GM12878 (cell line): Measurements from ENCODE around the gene PRRT1.

Source experiments
- DPF2 ChIP-seq: fragments of 450-650 bp; IDR thresholded peaks from 2 replicates; pipeline ENCODE4 v1.6.1; 2017; ENCODE audit warnings: mild to moderate bottlenecking
- EP300 ChIP-seq, 2 experiments: fragments of 150-350 bp in 1 of 2; IDR thresholded peaks; 2 replicates each; pipeline ENCODE4 v1.6.1; 2011 to 2012; ENCODE audit warnings: low read depth in 2 of 2, low read length in 2 of 2, borderline replicate concordance in 1 of 2, improper control_type of control experiment in 1 of 2, inconsistent platforms in 1 of 2; ENCODE audit not compliant: control insufficient read depth in 1 of 2
- ESRRA ChIP-seq: IDR thresholded peaks from 2 replicates; pipeline ENCODE4 v1.6.1; 2012; ENCODE audit warnings: mild to moderate bottlenecking, low read length, improper control_type of control experiment
- HCFC1 ChIP-seq: fragments of 150-350 bp; IDR thresholded peaks from 2 replicates; pipeline ENCODE4 v1.6.1; 2014; ENCODE audit warnings: low read length
- MAX ChIP-seq: IDR thresholded peaks from 2 replicates; pipeline ENCODE4 v1.6.1; 2012; ENCODE audit warnings: low read depth, low read length, improper control_type of control experiment
- NRF1 ChIP-seq: conservative IDR thresholded peaks from 2 replicates; pipeline ENCODE4 v1.6.1; 2011; ENCODE audit warnings: mild to moderate bottlenecking, low read depth, low read length, improper control_type of control experiment
- POLR2AphosphoS2 ChIP-seq: IDR thresholded peaks from 2 replicates; pipeline ENCODE4 v1.6.1; 2011; ENCODE audit warnings: low read depth, mild to moderate bottlenecking, low read length, improper control_type of control experiment, moderate library complexity
- SMAD1 ChIP-seq: fragments of 450-650 bp; IDR thresholded peaks from 2 replicates; pipeline ENCODE4 v1.6.1; 2018; ENCODE audit warnings: mild to moderate bottlenecking, low read depth; ENCODE audit not compliant: partially characterized antibody
- TAF1 ChIP-seq: IDR thresholded peaks from 2 replicates; pipeline ENCODE4 v1.6.1; 2011; ENCODE audit warnings: mild to moderate bottlenecking, low read depth, low read length, borderline replicate concordance
- TCF7 ChIP-seq: IDR thresholded peaks from 2 replicates; pipeline ENCODE4 v1.6.1; 2014; ENCODE audit warnings: antibody characterized with exemption, borderline replicate concordance
- ZNF384 ChIP-seq: IDR thresholded peaks from 2 replicates; pipeline ENCODE4 v1.6.1; 2012; ENCODE audit warnings: low read depth, mild to moderate bottlenecking, low read length, improper control_type of control experiment, borderline replicate concordance
- TF ChIP-seq, protein P1 (sequence below), 3 experiments: IDR thresholded peaks in 2 of 3; conservative IDR thresholded peaks in 1 of 3; 2 replicates each; pipeline ENCODE4 v1.5.1; 2011; ENCODE audit warnings: low read depth in 3 of 3, low read length in 3 of 3, mild to moderate bottlenecking in 3 of 3, control low read depth in 2 of 3, moderate library complexity in 2 of 3, inconsistent platforms in 1 of 3, mixed read lengths in 1 of 3; ENCODE audit not compliant: control insufficient read depth in 2 of 3, insufficient read depth in 1 of 3; ENCODE audit errors: extremely low read depth in 1 of 3
- TF ChIP-seq, protein P2 (sequence below): fragments of 450-650 bp; IDR thresholded peaks from 2 replicates; pipeline ENCODE4 v1.6.1; 2017; ENCODE audit warnings: mild to moderate bottlenecking
- TF ChIP-seq, protein P3 (sequence below): IDR thresholded peaks from 2 replicates; pipeline ENCODE4 v1.6.1; 2011; ENCODE audit warnings: borderline replicate concordance, low read depth, mild to moderate bottlenecking, moderate library complexity, mixed read lengths, low read length; ENCODE audit not compliant: insufficient read depth; ENCODE audit errors: extremely low read length

GRCh38 chr6:32137454-32137853, 14.3 kb downstream of the PRRT1 start:
- TF ChIP-seq, protein P1, sequence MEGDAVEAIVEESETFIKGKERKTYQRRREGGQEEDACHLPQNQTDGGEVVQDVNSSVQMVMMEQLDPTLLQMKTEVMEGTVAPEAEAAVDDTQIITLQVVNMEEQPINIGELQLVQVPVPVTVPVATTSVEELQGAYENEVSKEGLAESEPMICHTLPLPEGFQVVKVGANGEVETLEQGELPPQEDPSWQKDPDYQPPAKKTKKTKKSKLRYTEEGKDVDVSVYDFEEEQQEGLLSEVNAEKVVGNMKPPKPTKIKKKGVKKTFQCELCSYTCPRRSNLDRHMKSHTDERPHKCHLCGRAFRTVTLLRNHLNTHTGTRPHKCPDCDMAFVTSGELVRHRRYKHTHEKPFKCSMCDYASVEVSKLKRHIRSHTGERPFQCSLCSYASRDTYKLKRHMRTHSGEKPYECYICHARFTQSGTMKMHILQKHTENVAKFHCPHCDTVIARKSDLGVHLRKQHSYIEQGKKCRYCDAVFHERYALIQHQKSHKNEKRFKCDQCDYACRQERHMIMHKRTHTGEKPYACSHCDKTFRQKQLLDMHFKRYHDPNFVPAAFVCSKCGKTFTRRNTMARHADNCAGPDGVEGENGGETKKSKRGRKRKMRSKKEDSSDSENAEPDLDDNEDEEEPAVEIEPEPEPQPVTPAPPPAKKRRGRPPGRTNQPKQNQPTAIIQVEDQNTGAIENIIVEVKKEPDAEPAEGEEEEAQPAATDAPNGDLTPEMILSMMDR (IDR thresholded peaks at IDR 0.05 in 2 of 3, conservative IDR thresholded peaks at IDR 0.05 in 1 of 3; ENCODE audit: control insufficient read depth in 2 of 3, extremely low read depth in 1 of 3, insufficient read depth in 1 of 3, low read depth in 3 of 3, low read length in 3 of 3) = no peak
- no peak for TF ChIP-seq HCFC1
- TF ChIP-seq ESRRA = no peak
- TF ChIP-seq, protein P2, sequence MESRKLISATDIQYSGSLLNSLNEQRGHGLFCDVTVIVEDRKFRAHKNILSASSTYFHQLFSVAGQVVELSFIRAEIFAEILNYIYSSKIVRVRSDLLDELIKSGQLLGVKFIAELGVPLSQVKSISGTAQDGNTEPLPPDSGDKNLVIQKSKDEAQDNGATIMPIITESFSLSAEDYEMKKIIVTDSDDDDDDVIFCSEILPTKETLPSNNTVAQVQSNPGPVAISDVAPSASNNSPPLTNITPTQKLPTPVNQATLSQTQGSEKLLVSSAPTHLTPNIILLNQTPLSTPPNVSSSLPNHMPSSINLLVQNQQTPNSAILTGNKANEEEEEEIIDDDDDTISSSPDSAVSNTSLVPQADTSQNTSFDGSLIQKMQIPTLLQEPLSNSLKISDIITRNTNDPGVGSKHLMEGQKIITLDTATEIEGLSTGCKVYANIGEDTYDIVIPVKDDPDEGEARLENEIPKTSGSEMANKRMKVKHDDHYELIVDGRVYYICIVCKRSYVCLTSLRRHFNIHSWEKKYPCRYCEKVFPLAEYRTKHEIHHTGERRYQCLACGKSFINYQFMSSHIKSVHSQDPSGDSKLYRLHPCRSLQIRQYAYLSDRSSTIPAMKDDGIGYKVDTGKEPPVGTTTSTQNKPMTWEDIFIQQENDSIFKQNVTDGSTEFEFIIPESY = no peak
- TF ChIP-seq, protein P3, sequence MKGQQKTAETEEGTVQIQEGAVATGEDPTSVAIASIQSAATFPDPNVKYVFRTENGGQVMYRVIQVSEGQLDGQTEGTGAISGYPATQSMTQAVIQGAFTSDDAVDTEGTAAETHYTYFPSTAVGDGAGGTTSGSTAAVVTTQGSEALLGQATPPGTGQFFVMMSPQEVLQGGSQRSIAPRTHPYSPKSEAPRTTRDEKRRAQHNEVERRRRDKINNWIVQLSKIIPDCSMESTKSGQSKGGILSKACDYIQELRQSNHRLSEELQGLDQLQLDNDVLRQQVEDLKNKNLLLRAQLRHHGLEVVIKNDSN = no peak
- no peak for TF ChIP-seq EP300 (IDR thresholded peaks at IDR 0.05; ENCODE audit: borderline replicate concordance in 1 of 2, control insufficient read depth in 1 of 2, low read depth in 2 of 2, low read length in 2 of 2)
- TF ChIP-seq DPF2 = no peak
- TF ChIP-seq TAF1 = no peak
- no peak for TF ChIP-seq POLR2AphosphoS2
- no peak for TF ChIP-seq MAX
- no peak for TF ChIP-seq SMAD1
- no peak for TF ChIP-seq ZNF384
- TF ChIP-seq NRF1 = no peak
- no peak for TF ChIP-seq TCF7
